ENCODE measurements around the gene CACNA1D.
A peak's percentile ranks its signal among the peaks of the same experiment; 100 is the strongest.

Gene CACNA1D

DNA sequence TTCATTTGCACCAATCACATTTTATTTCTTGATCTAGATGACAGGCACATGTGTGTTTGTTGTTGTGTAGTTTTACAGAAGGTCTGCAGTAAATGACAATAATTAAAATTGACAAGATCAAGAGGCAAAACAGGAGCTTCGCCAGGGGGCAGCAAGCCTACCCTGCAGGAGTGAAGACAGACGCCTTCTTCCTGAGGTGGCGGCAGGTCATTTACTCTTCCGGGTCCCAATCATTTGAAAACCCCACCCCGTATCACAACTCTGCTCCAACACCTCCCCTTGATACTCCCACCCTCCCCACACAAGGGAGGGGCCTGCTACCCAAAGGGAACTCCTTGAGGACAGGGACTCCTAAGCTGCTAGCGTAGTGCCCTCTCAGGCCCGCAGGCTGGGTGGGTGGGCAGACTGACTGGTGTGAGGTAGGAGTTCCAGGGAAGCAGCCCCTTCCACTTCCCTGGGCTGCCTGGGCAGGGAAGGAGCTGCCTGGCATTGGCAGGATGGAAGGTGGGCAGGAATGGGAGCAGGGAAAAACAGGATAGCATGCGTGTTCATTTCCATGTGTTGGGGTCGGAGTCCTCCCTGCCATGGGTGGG is 338.7 kb downstream of the CACNA1D start:
- DNase-seq = no peak

DNA sequence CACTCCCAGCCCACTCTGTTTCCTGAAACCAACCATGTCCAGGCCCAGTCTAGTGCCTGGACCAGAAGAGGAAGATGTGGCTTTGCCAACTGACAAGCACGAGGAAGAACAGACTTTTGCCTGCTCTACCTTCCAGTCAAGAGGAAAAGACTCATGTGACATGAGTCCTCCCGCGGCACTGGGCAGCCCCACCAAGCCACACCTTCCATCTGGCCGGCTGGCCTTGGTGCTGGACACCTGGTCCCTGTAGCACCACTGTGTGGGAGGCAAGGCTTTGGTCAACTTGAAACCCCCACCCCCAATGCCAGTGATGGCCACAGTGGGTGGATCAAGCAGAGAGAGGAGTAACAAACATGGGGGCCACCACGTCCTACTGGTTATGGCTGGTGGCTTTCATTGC is 339.3 kb downstream of the CACNA1D start:
- peak; percentile 49 to 67 (median 64) for DNase-seq

DNA sequence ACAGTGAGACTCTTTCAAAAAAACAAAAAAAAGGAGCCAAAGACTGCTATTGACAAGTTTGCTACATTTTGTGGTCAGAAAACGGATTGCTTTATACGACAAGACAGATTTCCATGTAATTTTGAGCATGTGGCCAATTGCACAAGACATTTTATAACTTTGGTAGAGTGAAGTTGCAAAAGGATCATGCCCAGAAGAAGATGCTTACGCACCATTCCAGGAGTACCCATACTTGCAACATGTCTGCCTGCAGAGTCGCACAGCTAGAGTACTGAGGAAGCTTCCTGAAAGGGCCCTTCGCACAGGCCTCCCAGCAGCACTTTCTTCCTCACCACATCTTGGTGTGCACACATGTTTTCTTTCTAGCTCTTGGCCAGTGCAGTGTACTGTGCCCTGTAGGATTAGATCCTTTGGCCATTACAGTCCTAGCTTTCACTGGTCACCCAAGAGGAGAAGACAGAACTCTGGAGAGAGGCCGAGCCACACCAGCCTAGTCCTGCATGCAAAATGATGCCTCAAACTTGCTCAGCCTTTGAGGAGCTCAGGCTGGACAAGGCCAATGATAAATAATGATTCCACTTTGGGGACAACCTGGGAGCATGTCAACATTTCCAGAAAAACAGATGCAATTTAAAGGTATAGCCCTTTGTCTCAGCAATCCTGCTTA is 340.2 kb downstream of the CACNA1D start:
- DNase-seq = peak; percentile 69 to 87 (median 76)

DNA sequence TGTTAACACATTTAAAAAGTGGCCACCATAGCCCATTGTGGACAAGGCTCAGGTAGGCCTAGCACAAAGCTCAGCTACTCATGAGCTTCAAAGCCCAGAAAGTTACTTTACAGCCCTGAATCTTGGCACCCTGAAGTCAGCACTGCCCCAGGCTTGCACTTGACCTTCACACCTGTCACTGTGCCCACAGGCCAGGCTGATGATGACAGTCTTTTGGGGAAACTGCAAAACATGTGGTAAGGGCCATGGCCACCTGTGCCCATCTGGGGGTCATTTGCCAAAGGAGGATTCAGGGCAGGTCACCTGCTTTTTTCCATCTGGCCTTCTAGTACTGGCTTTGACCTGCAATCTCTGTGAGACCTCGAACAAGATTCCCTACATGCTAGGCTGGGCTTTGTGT is 340.8 kb downstream of the CACNA1D start:
- DNase-seq = no peak

DNA sequence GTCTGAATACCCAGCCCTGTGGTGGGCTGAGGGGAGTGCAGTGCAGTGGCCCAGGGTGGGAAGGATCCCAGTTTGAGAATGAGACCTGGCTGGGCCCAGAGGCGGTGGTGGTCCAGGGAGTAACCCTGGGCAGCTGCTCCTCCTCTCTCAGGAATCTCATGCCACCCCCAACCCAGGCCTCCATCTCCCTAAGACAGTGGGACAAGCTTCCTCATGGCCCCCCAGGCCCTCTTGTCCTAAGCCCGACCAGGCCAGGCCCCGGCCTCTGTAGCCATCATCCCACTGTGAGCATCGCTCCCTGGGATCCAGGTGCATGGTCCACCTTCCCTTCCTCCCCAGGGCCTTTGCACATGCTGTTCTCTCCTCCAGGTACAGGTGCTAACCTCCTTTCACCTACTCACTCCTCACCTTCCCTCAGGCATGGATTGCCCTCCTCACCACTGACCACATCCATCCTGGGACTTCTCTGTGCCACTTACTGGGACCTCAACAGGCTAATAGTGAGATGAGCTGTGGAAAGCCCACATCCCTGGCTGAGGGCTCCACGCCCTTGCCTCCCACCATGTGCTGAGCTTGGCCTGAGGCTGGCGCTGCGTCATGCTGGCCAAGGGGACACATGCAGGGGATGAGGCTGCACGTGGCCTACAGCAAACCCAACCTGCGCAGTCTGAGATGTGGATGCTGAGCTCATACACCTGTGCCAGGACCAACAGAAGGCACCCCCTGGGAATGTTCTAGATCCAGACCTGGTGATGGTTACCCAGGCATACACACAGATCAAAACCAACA is 341.9 kb downstream of the CACNA1D start:
- no peak for DNase-seq

DNA sequence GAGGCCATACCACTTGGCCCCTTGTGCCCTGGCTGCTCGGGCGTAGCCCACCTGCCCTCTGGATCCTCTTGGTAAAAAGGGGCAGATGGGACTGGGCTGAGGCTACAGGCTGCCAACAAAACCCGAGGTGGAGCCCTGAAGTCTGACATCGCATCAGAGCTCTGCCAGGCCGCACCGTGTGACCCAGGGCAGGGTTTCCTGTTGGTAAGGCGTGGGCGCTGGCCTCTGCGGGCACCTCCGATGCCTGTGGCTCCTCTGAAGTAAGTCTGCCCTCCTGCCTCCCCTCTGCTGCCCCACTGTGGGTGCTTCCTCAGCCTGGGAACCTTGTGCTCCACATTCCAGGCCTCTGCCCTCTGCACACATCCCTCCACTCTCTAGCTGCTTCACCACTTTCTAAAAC is 342.9 kb downstream of the CACNA1D start:
- peak; percentile 12 to 57 (median 36) for DNase-seq

DNA sequence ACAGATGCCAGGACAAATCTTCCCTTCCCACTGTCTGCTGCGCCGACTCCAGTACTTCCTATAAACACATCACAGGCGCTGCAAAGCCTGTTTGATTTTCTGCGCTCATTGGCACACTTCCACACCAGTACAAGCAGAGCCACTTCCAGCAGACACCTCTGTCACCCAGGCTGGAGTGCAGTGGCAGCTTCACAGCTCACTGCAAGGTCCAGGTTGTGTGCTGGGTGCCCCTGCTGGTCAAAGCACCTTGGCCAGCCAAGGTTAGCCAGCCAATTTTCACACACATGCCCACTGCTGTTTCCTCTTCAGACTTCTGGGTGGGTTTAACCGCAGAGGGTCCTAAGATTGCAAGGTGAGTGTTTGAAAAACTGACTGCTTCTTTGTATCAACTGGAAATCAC is 346.9 kb downstream of the CACNA1D start:
- DNase-seq = no peak

DNA sequence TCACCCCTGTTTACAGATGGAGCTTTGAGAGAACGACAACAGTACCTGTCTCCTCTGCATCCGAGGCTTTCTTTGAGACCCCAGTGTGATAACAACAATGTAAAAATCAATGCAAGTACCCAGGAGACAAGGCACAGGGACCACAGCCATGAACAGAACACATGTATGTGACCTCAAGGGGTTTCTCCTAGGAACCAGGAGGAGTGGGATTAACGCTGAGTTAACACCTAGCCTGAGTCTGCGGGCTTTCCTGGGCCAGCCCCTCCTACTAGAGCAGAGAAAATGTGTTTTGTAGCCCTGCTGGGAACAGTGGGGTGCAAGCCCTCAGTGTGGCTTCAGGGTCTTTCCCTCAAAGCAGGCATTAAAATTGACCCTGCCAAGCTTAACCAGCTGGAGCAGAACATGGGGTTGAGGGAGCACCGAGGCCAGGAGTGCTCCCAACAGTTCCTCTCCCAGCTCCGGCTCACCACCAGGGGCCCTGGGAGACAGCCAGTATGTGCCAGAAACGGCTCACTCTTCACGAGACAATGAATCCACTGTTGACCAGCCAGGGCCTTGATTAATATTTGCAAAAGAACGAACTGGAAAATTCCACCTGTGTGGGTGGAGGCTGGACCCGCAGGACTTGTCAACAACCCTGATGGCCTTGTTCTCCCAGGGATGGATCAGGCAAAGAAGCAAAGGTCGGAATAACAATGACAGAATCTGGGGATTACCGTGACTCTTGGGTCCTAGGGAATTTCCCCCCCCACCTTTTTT is 348.2 kb downstream of the CACNA1D start:
- no peak for DNase-seq

DNA sequence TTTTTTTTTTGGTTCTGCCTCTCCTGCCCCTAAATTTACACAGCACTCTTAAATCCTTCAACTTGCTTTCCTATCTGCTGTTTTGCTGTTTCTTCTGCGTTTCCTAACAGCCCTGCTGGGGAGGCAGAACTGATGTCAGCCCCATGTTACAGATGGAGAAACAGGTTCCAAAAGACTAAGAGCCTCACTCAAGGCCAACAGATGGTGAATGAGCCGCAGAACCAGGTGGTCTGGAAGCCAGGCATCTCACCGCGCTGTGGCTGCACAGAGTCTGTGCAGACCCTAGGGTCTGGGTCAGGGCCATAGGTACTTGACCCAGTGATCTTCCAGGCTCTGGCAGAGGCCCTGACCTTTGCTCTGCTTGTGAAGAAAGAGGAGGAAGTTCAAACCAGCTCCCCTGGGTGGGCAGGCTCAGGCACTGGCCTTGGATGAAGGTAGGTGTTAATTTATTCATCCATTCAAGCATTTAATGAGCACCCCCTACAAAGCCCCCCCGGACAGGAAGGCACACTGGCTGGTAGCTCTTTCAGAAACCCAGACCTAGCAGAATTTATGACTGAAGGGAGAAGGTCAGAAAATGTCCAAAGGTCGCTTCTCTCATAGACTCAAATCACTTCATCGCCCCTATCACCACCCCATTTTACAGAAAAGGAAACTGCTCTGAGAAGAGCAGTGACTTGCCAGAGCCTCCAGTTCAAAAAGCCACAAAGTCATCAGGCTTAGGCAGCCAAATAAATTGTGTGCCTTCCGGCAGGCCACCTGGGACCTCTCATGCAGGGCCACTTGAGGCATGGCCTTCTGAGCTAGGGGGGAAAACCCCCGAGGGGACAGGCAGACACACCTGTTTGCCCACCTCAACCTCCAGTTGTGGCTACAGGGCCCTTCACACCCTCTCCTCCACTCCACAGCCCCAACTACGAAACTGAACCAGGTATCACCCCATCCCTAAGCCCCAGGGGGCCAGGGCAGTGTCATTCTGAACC is 349.1 kb downstream of the CACNA1D start:
- DNase-seq = peak in 1 of 4 experiments; percentile 5

DNA sequence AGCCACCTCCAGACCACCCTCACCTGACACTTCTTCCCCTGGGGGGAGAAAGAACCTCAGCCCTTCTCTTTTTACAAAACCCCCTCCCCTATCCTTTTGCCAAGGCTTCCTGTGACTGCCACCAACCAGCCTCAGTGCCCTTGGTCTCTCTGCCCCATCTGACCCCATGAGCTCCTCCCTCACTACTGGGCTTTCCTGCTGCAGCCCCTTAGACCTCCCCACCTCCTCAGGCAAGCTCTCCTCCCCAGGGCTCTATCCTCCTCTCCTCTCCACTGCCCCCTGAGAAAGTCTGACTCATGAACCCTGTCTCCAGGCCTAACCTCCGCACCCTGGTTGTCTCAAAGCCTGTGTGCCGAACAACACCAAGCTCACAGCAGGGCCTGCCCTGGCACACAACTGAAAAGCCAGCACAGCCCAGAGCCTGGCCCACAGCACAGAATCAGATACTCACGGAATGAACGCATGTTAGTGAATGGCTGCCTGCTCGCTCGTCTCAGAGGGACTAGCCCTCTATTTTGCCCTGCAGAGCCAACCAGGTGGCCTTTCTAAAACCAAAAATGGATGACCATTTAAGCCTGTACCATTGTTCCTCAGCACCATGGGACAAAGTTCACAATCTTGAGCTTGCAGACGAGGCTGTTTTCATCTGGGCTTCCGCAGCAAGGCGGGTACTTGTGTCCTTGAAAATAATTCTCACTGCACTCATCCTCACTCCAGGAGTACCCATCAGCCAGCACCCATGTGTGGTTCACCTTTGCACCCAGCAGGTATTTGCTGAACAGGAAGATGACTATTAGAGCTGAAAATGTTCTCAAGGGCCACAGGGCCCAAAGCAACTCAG is 350.1 kb downstream of the CACNA1D start:
- no peak for DNase-seq

DNA sequence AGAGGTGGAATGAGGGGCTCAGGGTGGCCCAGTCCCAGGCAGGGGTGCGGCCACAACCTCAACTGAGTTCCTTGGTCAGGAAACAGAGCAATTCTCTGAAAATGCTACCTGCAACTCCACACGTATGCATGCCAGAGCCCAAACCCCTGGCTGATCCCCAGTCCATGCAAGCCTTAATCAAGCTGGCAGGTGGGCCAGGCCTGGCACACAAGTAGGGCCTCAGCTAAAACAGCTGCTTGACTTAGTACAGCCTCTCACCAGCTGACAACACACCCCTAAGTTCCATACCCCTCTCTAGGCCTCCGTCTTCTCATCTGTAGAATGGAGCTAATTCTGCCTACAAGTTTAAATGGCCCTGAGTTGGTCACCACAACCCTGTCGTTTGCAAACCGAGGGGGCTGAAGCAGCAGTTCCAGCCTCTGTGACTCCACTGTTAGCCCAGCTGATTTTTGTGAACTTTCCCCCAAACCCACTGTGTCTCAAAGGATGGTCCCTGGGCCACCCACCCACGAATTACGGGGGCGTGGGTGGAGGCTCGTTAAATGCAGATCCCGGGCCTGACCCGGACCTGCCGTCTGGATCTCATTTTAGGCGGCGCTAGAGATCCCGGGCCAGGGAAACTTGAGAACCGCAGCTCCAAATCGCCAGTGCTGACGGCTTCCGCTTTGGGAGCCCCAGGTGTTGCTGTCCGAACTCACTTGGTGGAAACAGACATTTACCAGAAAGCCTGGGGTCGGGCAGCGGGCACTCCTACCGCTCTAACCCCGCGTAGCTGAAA is 350.9 kb downstream of the CACNA1D start:
- peak; percentile 17 to 55 (median 40) for DNase-seq

DNA sequence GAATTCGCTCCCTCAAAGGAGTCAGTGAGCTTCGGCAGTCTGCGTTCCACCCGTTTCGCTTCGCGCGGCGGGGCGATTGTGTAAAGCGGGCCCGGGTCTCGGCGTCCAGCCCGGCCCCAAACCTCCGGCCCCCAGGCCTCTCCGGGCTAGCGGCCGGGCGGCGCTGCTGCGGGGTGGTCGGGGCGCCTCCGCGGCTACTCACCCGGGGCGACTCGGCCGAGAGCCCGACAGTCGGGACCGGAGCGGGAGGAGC is 351.4 kb downstream of the CACNA1D start:
- DNase-seq = no peak

DNA sequence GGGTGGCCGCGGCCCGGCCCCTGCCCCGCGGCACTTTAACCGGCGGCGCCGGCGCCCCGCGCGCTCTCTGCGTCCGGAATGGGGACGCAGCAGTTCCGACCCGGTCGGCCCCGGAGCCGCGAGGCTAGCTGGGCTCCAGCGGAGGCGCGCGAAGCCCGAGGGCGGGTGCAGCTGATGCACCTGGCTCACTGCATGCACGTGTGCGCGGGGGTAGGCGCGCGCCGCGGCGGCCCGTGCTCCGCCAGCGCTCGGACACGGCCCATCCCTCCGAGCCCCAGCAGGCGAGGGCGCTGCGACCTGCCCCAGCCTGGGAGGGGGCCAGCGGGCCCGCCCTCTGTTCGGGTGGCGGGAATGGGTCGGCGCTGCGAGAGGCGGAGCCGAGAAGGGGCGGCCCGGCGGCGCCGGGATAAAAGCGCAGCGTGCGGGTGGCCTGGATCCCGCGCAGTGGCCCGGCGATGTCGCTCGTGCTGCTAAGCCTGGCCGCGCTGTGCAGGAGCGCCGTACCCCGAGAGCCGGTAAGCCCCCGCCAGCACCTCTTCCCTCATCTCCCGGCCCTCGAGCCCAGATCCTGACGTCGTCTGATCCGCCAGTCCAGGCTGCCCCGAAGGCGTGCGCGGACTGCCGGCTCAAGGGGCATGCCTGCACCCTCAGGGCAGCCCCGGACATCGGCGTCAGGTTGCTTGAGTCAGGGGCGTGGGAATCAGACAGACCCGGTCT is 351.9 kb downstream of the CACNA1D start, which contains the start of the genes CHDH and IL17RB:
Gene CHDH, minus strand, starts transcription at position 286 of the 717 bp plus-strand sequence. CDS start 22,411 bp downstream, outside the sequence.
Gene IL17RB, plus strand, starts transcription at position 435 of the 717 bp plus-strand sequence. Its CDS starts 21 bp downstream, at position 456.
- peak in 3 of 4 experiments; percentile 8 to 38 (median 24) for DNase-seq

DNA sequence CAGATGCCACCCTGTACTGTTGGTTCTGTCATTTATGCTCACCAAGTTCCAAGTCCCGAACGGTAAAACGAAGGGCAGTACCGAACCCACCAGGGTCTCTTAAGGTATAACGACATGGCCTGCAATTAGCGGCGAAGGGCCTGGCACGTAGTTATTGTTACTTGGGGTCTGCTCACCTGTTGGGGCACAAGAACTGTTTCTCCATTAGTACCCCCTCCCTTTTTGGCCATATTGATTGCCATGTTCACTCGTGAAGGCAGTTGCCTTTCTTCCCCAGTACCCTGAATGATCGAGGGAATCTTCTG is 352.4 kb downstream of the CACNA1D start:
- no peak for DNase-seq

DNA sequence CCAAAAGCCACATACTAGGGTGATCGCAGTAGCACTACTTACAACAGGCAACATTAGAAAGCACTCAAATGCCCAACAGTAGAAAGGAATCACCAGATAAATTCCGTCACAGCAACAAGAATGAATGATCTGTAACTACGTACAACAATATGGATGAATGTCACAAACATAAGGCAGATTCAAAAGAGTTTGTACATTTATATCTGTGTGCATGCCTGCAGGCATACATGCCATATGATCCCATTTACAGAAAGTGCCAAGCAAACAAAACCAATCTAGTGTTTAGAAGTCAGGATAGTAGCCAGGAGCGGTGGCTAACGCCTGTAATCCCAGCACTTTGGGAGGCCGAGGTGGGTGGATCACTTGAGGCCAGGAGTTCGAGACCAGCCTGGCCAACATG is 355.5 kb downstream of the CACNA1D start:
- no peak for DNase-seq

DNA sequence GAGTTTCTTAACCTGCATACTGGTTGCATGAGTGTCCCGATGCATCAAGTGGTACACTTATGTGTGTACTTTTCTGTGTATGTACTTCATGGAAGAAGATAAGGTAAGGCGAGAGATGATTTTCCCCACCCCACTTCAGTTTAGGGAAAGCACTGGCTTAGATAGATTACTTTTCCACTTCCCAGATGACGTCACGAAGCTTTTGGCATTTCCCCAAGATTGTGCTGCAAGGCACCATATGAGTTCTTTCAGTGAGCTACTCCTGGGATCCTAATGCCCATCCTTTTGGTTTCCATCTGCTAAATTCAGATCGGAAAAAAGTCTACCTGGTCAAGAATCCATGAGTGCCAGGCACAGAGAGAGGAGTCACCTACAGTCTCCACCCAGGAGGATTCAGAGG is 356.5 kb downstream of the CACNA1D start:
- DNase-seq = peak in 2 of 4 experiments; percentile 13 to 25

DNA sequence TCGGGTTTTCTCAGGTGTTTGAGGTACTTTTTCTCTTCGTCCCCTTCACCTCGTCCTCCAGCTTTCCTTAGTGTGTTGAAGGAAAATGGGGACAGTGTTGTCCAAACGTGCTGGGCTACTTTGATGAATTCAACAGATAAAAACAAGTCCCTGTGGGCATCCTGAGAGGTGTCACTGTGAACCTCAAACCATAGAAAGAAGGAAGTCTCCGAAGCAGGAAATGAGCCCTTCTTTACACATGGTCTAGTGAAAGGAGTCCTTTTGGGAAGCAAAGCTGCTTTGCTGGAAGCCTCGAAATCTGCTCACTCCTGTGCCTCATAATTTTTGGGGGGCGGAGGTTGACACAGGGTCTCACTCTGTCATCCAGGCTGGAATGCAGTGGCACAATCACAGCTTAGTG is 362.6 kb downstream of the CACNA1D start:
- peak in 1 of 4 experiments; percentile 17 for DNase-seq

DNA sequence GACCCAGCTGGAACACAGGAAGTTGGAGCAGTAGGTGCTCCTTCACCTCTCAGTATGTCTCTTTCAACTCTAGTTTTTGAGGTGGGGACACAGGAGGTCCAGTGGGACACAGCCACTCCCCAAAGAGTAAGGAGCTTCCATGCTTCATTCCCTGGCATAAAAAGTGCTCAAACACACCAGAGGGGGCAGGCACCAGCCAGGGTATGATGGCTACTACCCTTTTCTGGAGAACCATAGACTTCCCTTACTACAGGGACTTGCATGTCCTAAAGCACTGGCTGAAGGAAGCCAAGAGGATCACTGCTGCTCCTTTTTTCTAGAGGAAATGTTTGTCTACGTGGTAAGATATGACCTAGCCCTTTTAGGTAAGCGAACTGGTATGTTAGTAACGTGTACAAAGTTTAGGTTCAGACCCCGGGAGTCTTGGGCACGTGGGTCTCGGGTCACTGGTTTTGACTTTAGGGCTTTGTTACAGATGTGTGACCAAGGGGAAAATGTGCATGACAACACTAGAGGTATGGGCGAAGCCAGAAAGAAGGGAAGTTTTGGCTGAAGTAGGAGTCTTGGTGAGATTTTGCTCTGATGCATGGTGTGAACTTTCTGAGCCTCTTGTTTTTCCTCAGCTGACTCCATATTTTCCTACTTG is 363.8 kb downstream of the CACNA1D start:
- DNase-seq = peak in 2 of 4 experiments; percentile 8 to 13

DNA sequence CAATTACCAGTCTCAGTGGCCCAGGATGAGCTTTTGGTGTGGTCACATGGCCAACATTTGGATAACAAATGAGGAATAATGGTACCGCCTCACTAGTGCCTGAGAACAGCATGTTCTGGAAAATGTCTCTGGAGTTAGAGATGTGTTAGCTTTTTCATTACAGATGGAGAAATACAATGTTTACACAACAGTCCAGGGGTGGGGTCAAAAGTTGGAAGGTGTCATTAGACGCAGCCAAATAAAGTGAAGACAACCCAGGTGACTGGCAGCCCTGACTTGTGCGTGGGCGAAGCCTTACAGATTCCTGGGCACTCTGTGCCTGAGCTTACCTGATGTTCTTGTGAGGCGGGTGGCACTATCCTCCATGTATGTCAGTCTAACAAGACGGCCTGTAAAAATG is 364.8 kb downstream of the CACNA1D start:
- no peak for DNase-seq
